Measurements from ENCODE around the gene CLIC6.
"Not testable (repeated sequence)": the region's sequence is repeated elsewhere in the genome, so short reads cannot be mapped to it uniquely, and the experiment has no call there.

CLIC6 gene

DNA sequence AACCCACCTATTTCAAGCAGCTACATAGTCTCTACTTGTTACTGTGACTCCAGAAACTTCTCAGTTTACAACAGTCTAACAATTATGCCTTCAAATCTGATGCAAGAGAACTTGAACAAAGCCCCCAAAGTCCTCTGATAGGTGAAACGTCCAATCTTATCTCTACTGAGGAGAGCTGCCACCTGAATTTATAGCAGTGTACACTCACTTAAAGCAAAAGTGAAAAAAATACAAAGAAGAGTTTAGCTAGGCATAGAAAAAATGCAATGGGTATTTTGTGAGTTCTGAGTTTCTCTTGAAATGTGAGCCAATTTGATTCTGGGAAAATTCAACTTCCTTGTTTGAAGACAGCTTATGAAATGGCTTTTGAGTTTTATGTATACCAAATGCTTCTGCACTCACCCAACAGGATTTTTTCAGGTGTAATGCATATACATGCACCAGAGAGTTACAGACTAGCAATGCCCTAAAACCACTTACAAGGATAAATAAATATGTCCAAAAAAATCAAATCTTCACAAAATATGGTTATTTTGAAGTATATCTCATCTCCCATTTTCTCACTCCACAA is 17.8 kb upstream of the CLIC6 start:
- in situ Hi-C loops (cut with HindIII; ENCODE audit: low sequenced_read_pairs): no loop called here

- in situ Hi-C loops (cut with HindIII; ENCODE audit: low sequenced_read_pairs): no loop called here
Observed at GRCh38 chr21:34651642-34652041, 17.2 kb upstream of the CLIC6 start.

DNA sequence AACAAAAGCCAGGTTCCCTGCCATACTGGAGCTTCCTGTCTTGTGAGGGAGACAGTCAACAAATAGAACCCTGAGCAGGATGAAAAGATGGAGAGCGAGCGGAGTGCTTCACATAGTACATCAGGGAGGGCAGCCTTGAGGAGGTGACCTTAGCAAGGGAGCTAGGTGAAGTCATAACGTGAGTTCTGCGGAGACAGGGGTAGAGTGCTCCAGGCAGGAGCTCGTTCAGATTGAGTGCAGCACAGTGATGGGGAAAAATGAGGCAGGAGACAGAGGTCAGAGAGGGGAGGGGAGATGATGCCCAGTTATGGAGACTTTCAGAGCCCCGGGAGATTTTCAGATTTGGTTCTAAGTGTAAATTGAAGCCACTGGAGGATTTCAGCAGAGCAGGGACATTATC is 15.3 kb upstream of the CLIC6 start:
- in situ Hi-C loops (cut with HindIII; ENCODE audit: low sequenced_read_pairs): no loop called here

GRCh38 chr21:34661848-34662247 is 6.9 kb upstream of the CLIC6 start:
- in situ Hi-C loops (cut with HindIII; ENCODE audit: low sequenced_read_pairs): no loop called here

DNA sequence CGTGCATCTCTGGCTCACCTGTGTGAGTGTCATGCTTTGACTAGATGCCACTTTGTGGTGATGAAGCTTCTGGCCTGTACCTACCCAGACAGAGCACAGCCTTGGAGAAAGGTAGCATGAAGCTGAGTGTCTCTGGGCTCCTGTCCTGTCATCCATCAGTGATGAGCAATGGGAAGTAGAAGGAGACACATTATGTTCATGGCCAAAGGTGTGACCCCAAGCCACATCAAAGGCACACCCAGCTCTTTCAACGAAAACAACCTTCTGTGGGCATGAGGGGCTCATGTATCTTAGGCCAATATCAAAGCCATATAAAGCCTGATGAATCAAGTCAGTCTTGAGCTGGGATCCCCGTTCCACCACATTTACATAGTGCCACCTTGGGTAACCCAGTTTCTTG is 1.0 kb upstream of the CLIC6 start:
- in situ Hi-C loops (cut with HindIII; ENCODE audit: low sequenced_read_pairs): no loop called here

GRCh38 chr21:34669149-34669879 is 520 bp downstream of the CLIC6 start:
- in situ Hi-C loops (cut with HindIII; ENCODE audit: low sequenced_read_pairs): no loop called here

DNA sequence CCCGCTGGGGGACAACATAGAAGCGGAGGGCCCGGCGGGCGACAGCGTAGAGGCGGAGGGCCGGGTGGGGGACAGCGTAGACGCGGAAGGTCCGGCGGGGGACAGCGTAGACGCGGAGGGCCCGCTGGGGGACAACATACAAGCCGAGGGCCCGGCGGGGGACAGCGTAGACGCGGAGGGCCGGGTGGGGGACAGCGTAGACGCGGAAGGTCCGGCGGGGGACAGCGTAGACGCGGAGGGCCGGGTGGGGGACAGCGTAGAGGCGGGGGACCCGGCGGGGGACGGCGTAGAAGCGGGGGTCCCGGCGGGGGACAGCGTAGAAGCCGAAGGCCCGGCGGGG is 1.1 kb downstream of the CLIC6 start:
- in situ Hi-C loops (cut with HindIII; ENCODE audit: low sequenced_read_pairs): not testable (repeated sequence)

GRCh38 chr21:34670220-34670961 is 1.6 kb downstream of the CLIC6 start:
- in situ Hi-C loops (cut with HindIII; ENCODE audit: low sequenced_read_pairs): no loop called here

- in situ Hi-C loops (cut with HindIII; ENCODE audit: low sequenced_read_pairs): no loop called here
Observed at GRCh38 chr21:34670962-34671348, 2.2 kb downstream of the CLIC6 start.

DNA sequence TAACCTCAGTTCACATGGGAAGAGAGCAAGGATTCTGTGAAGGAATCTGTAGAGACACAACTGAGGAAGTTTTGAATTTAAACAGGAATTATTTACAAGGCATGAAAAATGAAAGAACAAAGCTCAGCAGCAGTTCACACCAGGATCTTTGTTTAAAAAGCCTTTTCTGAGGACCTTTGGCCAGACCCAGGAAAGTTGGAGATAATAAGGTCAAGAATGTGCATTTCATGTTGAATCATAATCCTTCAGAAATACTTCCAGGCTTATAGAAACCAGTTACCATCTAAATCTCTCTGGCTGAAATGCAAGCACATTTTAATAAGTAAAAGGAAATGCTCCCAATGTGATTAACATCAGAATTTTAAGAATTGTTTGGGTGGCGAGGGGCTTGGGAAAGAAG is 2.7 kb downstream of the CLIC6 start:
- in situ Hi-C loops (cut with HindIII; ENCODE audit: low sequenced_read_pairs): no loop called here

GRCh38 chr21:34671891-34672290 is 3.1 kb downstream of the CLIC6 start:
- in situ Hi-C loops (cut with HindIII; ENCODE audit: low sequenced_read_pairs): no loop called here

- in situ Hi-C loops (cut with HindIII; ENCODE audit: low sequenced_read_pairs): no loop called here
Observed at GRCh38 chr21:34673006-34673405, 4.2 kb downstream of the CLIC6 start.

DNA sequence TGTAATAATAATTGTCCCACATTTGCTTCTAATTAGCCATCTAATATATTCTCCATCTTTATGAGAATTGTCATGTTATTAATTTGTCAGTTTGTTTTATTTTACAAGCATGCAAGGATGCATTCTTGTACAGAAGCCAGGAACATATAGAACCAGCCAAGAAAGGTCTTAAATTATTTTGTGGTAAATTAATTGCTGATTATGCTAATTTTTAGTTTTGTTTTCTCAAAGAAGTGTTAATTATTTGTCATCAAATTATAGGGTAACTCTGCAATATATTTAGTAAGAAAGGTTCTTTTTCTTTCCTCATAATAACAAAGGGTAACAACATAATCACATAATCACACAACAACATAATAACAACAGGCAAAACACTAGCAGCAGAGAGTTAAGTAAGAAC is 5.7 kb downstream of the CLIC6 start:
- in situ Hi-C loops (cut with HindIII; ENCODE audit: low sequenced_read_pairs): no loop called here

GRCh38 chr21:34675871-34676270 is 7.1 kb downstream of the CLIC6 start:
- in situ Hi-C loops (cut with HindIII; ENCODE audit: low sequenced_read_pairs): no loop called here

DNA sequence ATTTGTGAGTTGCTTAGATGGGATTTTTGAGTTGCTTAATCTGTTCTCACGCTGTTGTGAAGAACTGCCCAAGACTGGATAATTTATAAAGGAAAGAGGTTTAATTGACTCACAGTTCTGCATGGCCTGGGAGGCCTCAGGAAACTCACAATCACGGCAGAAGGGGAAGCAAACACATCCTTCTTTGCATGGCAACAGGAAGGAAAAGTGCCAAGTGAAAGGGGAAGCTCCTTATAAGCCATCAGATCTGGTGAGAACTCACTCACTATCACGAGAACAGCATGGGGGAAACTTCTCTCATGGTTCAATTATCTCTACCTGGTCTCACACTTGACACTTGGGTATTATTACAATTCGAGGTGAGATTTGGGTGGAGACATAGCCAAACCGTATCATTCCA is 10.3 kb downstream of the CLIC6 start:
- in situ Hi-C loops (cut with HindIII; ENCODE audit: low sequenced_read_pairs): no loop called here

GRCh38 chr21:34684174-34684876 is 15.5 kb downstream of the CLIC6 start:
- in situ Hi-C loops (cut with HindIII; ENCODE audit: low sequenced_read_pairs): no loop called here

DNA sequence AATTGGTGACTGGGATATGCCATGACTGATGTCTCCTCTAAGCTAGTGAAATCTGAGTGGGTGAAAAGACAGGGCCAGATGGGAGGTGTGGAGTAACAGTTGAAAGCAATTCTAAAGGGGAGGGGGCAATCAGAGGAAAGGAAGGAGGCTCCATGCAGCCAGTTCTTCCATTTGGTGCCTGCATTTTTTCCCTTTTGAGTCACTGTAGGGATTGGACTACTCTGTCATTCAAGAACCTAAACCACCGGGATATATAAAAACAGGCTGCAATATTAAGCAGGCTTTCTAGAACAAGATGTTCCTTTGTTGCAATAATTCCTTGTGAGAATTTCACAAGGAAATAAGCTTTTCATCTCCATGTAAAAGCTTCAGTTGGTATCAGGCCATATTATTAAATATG is 18.3 kb downstream of the CLIC6 start:
- in situ Hi-C loops (cut with HindIII; ENCODE audit: low sequenced_read_pairs): no loop called here

- in situ Hi-C loops (cut with HindIII; ENCODE audit: low sequenced_read_pairs): no loop called here
Observed at GRCh38 chr21:34687745-34688144, 19.0 kb downstream of the CLIC6 start.

- in situ Hi-C loops (cut with HindIII; ENCODE audit: low sequenced_read_pairs): no loop called here
Observed at GRCh38 chr21:34688145-34688544, 19.4 kb downstream of the CLIC6 start.

GRCh38 chr21:34688715-34689114 is 19.9 kb downstream of the CLIC6 start:
- in situ Hi-C loops (cut with HindIII; ENCODE audit: low sequenced_read_pairs): no loop called here

DNA sequence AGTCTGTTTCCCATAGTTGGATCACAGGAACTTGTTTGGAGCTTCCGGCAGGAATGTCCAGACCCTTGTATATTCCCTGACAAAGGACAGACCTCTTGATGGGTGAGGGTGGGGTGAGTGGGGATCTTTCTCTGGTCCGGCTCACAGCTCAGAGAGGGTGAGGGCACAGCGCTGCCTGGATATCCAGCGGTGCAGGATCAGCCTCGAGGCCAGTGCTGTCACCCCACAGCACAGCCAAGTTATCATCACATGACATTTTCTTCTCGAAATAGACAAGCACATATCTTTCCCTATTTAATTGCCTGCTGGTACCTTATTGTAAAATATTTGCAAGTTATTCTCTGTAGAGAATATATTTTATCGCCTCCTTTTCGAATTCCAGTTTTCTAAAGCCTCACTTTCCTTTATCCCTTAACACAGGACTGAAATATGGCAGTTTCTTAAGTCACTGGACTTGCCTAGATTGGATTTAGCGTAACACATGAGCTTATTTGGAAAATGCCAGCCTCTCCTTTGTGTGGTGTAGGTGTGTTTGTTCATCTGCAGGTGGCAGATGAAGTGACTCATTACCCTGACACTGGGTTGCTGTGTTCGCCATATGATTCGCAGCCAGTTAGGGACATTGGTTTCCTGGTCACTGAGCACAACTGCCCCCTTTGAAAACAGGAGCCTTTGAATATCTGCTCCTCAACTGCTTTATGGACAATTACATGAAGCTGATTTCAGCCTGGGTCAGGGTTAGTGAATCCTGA is 21.4 kb downstream of the CLIC6 start:
- in situ Hi-C loops (cut with HindIII; ENCODE audit: low sequenced_read_pairs): no loop called here
